Measurements from ENCODE around the gene PTPRE. TPM values are rescaled to one million over a fixed set of nuclear protein-coding genes. Genes with fewer than 3 reads are reported as not detected.

The PTPRE gene
- total RNA-seq, 1 donor: 0.09 TPM

- no peak for TF ChIP-seq CTCF (IDR thresholded peaks at IDR 0.05; ENCODE audit: insufficient read depth, low read length)
- DNase-seq (ENCODE audit: low read depth): no peak
- H3K4me3 ChIP-seq (ENCODE audit: low read depth, low read length): no peak overlapping the region
Observed at GRCh38 chr10:128067691-128068397, 160.9 kb downstream of the PTPRE start.

DNA sequence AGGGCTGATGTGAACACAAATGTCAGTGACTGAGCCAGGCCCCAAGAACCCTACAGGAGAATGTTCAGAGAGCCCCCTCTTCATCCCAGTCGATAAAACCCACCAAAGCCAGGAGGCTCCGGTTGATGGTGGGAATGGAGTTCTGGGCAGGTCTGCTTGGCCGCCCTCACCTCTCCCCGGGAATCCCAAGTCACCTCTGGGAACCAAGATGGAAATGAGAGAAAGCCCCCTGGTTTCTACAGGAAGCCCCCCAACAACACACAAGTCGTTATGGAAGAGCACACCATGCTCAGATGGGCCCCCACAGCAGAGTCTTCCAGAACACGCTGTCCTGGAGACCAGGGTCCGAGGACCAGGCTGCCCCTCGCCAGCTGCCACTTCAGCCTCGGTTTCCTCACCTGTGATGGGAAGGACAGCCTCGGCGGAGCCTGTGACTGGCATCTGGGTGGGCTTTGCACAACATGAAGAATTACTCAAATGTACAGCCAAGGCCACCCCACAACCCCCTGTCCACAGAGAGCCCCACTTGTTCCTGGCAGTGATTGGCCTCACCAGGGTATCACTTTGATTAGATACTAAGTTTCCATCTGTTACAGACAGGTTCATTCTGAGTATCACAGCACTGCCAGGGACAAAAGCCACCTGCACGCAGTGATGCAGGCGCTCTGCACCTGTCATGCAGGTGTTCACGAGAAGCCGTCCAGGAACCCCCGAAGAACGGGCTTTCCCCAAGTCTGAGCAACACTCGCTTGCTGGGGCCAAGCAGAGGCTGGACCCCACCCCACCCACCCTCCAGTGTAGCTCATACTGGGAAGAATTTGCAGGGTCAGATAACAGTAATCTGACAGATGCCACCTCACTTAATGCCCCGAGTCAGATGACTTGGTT lies 161.7 kb downstream of the PTPRE start:
- H3K4me3 ChIP-seq (ENCODE audit: low read depth, low read length): no peak overlapping the region

GRCh38 chr10:128069351-128070051 lies 162.6 kb downstream of the PTPRE start:
- DNase-seq (ENCODE audit: low read depth): peak; percentile 81
- TF ChIP-seq CTCF (IDR thresholded peaks at IDR 0.05; ENCODE audit: insufficient read depth, low read length): peak; percentile 74
- no peak overlapping the region for H3K4me3 ChIP-seq (ENCODE audit: low read depth, low read length)

More for the DNA sequence above, 161.7 kb downstream of the PTPRE start:
- no peak for TF ChIP-seq CTCF (IDR thresholded peaks at IDR 0.05; ENCODE audit: insufficient read depth, low read length)
- DNase-seq (ENCODE audit: low read depth): no peak

- TF ChIP-seq CTCF (IDR thresholded peaks at IDR 0.05; ENCODE audit: insufficient read depth, low read length): no peak
- H3K4me3 ChIP-seq (ENCODE audit: low read depth, low read length): no peak overlapping the region
- no peak for DNase-seq (ENCODE audit: low read depth)
Observed at GRCh38 chr10:128070161-128070560, 163.3 kb downstream of the PTPRE start.

DNA sequence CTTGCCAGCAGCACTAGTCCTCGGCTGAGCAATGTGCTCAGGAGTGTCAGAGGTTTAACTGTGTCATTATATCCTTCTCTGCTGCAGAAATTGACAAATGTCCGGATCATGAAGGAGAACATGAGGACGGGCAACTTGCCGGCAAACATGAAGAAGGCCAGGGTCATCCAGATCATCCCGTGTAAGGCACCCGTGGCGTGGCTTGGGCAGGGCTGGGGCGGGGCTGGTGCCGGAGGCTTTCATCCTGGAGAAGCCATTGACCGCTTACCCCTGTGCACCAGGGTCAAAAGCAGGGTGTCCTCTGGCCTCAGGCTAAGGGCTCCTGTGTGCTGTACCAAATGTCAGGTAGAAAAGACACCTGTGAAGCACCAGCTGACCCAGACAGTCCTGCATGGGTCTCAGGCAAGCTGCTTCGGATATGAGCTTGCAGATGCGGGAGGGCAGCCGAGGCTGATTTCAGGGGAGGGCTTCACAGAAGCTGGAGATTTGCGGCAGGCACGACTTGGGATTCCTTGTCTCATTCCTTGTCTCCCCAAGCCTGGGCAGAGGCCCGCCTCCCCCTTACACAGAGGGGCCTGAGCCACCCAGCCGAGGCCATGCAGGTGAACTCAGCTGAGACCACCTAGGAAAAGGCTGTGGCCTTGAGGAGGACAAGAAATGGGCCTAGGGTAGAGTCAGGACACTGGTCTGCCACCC lies 164.0 kb downstream of the PTPRE start:
- DNase-seq (ENCODE audit: low read depth): no peak
- TF ChIP-seq CTCF (IDR thresholded peaks at IDR 0.05; ENCODE audit: insufficient read depth, low read length): no peak
- no peak overlapping the region for H3K4me3 ChIP-seq (ENCODE audit: low read depth, low read length)

GRCh38 chr10:128071417-128071782 lies 164.5 kb downstream of the PTPRE start:
- no peak overlapping the region for H3K4me3 ChIP-seq (ENCODE audit: low read depth, low read length)
- TF ChIP-seq CTCF (IDR thresholded peaks at IDR 0.05; ENCODE audit: insufficient read depth, low read length): no peak
- DNase-seq (ENCODE audit: low read depth): no peak

All from fibroblast of the aortic adventitia (primary cell).